SU-DHL-6 (cell line): ENCODE results near the gene ITPRIPL2.

ENCODE experiments used
- H2AFZ ChIP-seq: fragments of 200-600 bp; sonication (generic); 2 replicates; pipeline ENCODE4 v1.6.1; 2014; ENCODE audit warnings: low read depth, mild to moderate bottlenecking, moderate library complexity, mixed read lengths, antibody characterized with exemption, low read length; ENCODE audit not compliant: severe bottlenecking
- H3F3A ChIP-seq: fragments of 200-600 bp; shearing (Covaris generic); 2 replicates; pipeline ENCODE4 v1.6.0; 2016; ENCODE audit warnings: antibody characterized with exemption, mild to moderate bottlenecking; ENCODE audit not compliant: insufficient read depth
- H3K27ac ChIP-seq: fragments of 200-600 bp; sonication (generic); 2 replicates; pipeline ENCODE4 v1.5.1; 2016; ENCODE audit warnings: low read depth, mild to moderate bottlenecking, low read length, moderate library complexity, mixed read lengths
- H3K27me3 ChIP-seq: fragments of 200-600 bp; sonication (generic), shearing (Covaris generic); 2 replicates; pipeline ENCODE4 v1.6.0; 2014; ENCODE audit warnings: mild to moderate bottlenecking, low read length
- H3K36me3 ChIP-seq: fragments of 200-600 bp; sonication (generic); 2 replicates; pipeline ENCODE4 v1.6.1; 2014; ENCODE audit warnings: mild to moderate bottlenecking, low read length, mixed read lengths
- H3K4me2 ChIP-seq: fragments of 300-600, 200-600 bp; shearing (Covaris generic), sonication (generic); 2 replicates; pipeline ENCODE4 v1.6.0; 2014; ENCODE audit warnings: low read length, low read depth, mild to moderate bottlenecking; ENCODE audit not compliant: poor library complexity, severe bottlenecking
- H3K4me3 ChIP-seq: fragments of 200-600 bp; sonication (generic); 2 replicates; pipeline ENCODE4 v1.5.1; 2014; ENCODE audit warnings: antibody characterized with exemption, low read length, mild to moderate bottlenecking, mixed read lengths; ENCODE audit not compliant: insufficient read depth, poor library complexity, severe bottlenecking
- H3K79me2 ChIP-seq: fragments of 200-600 bp; sonication (generic); 2 replicates; pipeline ENCODE4 v1.6.1; 2014; ENCODE audit warnings: mild to moderate bottlenecking, low read length, moderate library complexity; ENCODE audit not compliant: insufficient read depth
- H3K9ac ChIP-seq: fragments of 200-600 bp; sonication (generic); 2 replicates; pipeline ENCODE4 v1.7.0; 2014; ENCODE audit warnings: mild to moderate bottlenecking, low read length
- H3K9me2 ChIP-seq: fragments of 200-600 bp; sonication (generic); replicated peaks from 2 replicates; pipeline ENCODE4 v1.6.1; 2014; ENCODE audit warnings: low read length; ENCODE audit not compliant: insufficient read depth
- H3K9me3 ChIP-seq: fragments of 200-600 bp; sonication (generic); 2 replicates; pipeline ENCODE4 v1.6.1; 2014; ENCODE audit warnings: low read length, mixed read lengths; ENCODE audit not compliant: insufficient read depth
- H4K20me1 ChIP-seq: fragments of 200-600 bp; sonication (generic); 2 replicates; pipeline ENCODE4 v1.6.1; 2014; ENCODE audit warnings: low read depth, mild to moderate bottlenecking, antibody characterized with exemption, low read length, moderate library complexity, mixed read lengths
- EZH2phosphoT487 ChIP-seq: fragments of 200-600 bp; sonication (generic), shearing (Covaris generic); conservative IDR thresholded peaks from 2 replicates; pipeline ENCODE4 v1.6.1; 2018; ENCODE audit warnings: mild to moderate bottlenecking, antibody characterized with exemption, low read length, moderate library complexity, mixed read lengths
- TF ChIP-seq, protein P1 (sequence below): fragments of 200-600 bp; sonication (generic); IDR thresholded peaks from one replicate; pipeline ENCODE4 v1.5.1; 2017; ENCODE audit warnings: antibody characterized with exemption, mild to moderate bottlenecking, low read length, moderate library complexity; ENCODE audit not compliant: insufficient read depth, poor library complexity, severe bottlenecking

ITPRIPL2 gene

DNA sequence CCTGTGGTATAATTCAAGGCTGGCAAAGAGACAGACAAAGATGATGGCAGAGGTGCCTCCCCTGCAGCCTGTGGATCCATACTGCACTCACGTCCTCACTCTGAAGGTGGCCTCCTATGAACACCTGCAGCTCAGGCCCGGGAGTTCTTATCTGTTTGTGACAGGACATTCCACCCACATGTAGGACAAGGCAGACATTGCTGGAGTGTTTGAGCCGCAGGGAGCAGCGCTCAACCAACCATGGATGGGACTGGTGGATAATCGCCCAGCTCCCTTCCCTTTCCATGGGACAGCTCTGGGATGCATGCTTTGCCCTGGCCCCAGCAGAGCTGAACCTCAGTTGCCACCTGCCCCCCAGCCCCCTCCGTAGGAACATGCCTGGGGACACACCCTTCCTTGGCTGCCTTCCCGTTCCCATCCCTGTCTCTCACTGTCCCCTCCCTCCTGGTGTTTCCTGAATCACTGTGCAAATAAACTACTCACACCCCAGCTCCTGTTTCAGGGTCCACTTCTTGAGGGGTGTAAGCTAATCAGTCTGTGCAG, 22.2 kb downstream of the ITPRIPL2 start:
- Histone ChIP-seq H2AFZ (no peak overlapping the region), H3K4me3 (no peak overlapping the region), H3K27me3 (no peaks in the 10 kb centered on the region), H3K9me3 (no peaks in the 10 kb centered on the region), H3K9ac (no peak overlapping the region), H3K36me3 (no peaks in the 10 kb centered on the region), H3K27ac (no peak overlapping the region), H3F3A (no peaks in the 10 kb centered on the region), H3K9me2 (no peaks in the 10 kb centered on the region), H3K79me2 (no peaks in the 10 kb centered on the region), H4K20me1 (no peaks in the 10 kb centered on the region), H3K4me2 (no peak overlapping the region)
- TF ChIP-seq, protein P1, sequence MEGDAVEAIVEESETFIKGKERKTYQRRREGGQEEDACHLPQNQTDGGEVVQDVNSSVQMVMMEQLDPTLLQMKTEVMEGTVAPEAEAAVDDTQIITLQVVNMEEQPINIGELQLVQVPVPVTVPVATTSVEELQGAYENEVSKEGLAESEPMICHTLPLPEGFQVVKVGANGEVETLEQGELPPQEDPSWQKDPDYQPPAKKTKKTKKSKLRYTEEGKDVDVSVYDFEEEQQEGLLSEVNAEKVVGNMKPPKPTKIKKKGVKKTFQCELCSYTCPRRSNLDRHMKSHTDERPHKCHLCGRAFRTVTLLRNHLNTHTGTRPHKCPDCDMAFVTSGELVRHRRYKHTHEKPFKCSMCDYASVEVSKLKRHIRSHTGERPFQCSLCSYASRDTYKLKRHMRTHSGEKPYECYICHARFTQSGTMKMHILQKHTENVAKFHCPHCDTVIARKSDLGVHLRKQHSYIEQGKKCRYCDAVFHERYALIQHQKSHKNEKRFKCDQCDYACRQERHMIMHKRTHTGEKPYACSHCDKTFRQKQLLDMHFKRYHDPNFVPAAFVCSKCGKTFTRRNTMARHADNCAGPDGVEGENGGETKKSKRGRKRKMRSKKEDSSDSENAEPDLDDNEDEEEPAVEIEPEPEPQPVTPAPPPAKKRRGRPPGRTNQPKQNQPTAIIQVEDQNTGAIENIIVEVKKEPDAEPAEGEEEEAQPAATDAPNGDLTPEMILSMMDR, result no peak
- TF ChIP-seq EZH2phosphoT487, result no peak

DNA sequence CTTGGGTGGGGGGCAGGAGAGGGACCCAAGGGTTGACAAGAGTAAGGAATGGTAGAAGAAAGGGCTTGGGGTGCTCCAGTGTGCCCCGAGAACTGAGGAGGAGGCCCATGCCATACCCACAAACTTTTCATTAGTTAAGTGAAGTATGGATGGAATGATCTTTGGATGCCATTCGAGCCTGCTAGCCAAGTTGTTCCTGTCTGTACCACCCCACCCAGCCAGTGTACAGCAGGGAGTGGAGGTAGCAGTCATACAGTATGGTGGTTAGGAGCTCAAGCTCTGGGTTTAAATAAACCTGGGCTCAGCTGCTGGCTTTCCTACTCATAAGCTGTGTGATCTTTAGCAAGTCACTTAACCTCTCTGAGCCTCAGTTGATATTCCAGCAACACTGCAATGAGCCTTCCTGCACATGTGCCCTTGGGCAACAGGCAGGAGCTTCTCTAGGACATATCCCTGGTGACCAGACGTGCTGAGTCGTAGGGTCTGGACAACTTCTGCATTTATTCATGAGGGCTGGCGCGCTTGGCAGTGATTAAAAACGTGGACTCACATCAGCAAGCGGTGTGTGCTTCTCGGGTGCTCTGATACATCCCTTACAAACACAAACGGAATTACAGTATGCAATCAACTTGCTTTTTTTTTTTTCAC, 22.9 kb downstream of the ITPRIPL2 start:
- no peaks in the 10 kb centered on the region for H4K20me1 ChIP-seq
- H3K27me3 ChIP-seq, result no peaks in the 10 kb centered on the region
- no peak overlapping the region for H3K4me2 ChIP-seq
- H3K79me2 ChIP-seq, result no peaks in the 10 kb centered on the region
- no peak overlapping the region for H3K9ac ChIP-seq
- no peak for TF ChIP-seq EZH2phosphoT487
- TF ChIP-seq, protein P1, result no peak
- no peak overlapping the region for H3K27ac ChIP-seq
- H2AFZ ChIP-seq, result no peak overlapping the region
- H3K9me3 ChIP-seq, result no peaks in the 10 kb centered on the region
- H3K9me2 ChIP-seq, result no peaks in the 10 kb centered on the region
- no peaks in the 10 kb centered on the region for H3F3A ChIP-seq
- no peak overlapping the region for H3K4me3 ChIP-seq
- no peaks in the 10 kb centered on the region for H3K36me3 ChIP-seq

DNA sequence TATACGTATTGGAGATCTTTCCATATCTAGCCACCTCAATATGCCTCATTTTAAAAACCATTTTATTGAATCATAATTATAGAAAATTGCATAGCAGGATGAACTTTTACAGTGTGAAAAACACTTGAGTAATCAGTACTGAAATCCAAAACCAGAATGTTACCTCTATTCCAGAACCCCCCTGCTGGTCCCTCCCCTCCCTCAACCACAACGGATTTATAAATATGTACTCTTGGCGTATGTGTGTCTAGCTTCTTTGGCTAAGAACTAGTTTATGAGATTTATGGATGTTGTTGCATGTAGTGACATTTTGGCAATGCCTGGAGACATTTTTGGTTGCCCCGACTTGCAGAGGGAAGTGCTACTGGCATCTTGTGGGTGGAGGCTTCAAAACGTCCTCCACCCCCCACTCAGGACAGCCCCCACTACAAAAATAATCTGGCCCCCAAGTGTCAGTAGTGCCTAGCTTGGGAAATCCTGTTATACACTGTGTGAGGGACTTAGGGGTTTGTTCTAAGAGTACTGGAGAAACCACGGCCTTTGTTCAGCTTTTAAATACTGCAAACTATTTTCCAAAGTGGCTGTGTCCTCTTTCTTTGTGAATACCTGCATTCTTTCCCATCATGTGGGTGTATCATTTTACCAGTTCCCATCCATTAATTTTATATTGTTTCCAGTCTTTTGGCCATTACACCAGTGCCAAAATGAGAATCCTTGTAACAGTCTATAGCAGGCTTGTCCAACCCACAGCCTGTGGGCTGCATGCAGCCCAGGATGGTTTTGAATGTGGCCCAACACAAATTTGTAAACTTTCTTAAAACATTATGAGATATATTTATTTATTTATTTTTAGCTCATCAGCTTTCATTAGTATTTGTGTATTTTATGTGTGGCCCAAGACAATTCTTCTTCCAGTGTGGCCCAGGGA, 23.7 kb downstream of the ITPRIPL2 start:
- no peaks in the 10 kb centered on the region for H3K79me2 ChIP-seq
- H3K36me3 ChIP-seq, result no peaks in the 10 kb centered on the region
- no peak overlapping the region for H3K9ac ChIP-seq
- H3K27ac ChIP-seq, result no peak overlapping the region
- H3K4me2 ChIP-seq, result no peak overlapping the region
- no peak overlapping the region for H3K4me3 ChIP-seq
- H3K27me3 ChIP-seq, result no peaks in the 10 kb centered on the region
- H4K20me1 ChIP-seq, result no peaks in the 10 kb centered on the region
- no peak overlapping the region for H2AFZ ChIP-seq
- no peaks in the 10 kb centered on the region for H3K9me3 ChIP-seq
- no peaks in the 10 kb centered on the region for H3F3A ChIP-seq
- no peaks in the 10 kb centered on the region for H3K9me2 ChIP-seq
- TF ChIP-seq EZH2phosphoT487, result no peak
- TF ChIP-seq, protein P1, result no peak
